Spleen (tissue), 11 donors: ENCODE results near the gene CD2. TPM values are rescaled to one million over a fixed set of nuclear protein-coding genes. Genes with fewer than 3 reads are reported as not detected.

Experiments used
- DNase-seq: peaks from one replicate; pipeline ENCODE4 v3.0.0-alpha.2; 2020
- H3K27ac ChIP-seq, 8 donors: fragments of 200-600 bp; sonication (generic) in 7 of 8; 1 replicate in 4 of 8; 2 replicates in 4 of 8; pipeline versions ENCODE4 v1.5.0 to v1.8.0; 2016 to 2021; ENCODE audit warnings: inconsistent platforms in 4 of 8, mild to moderate bottlenecking in 4 of 8, moderate library complexity in 1 of 8
- H3K27me3 ChIP-seq, 7 donors: fragments of 200-600 bp; sonication (generic) in 6 of 7; replicated peaks in 1 of 7; 1 replicate in 4 of 7; 2 replicates in 3 of 7; pipeline versions ENCODE4 v1.5.0 to v1.8.0; 2016 to 2021; ENCODE audit warnings: inconsistent platforms in 3 of 7, mild to moderate bottlenecking in 1 of 7
- H3K36me3 ChIP-seq, 6 donors: fragments of 200-600 bp; sonication (generic) in 5 of 6; 1 replicate in 4 of 6; 2 replicates in 2 of 6; pipeline versions ENCODE4 v1.5.0 to v1.8.0; 2016 to 2021; ENCODE audit warnings: inconsistent platforms in 2 of 6
- H3K4me1 ChIP-seq, 6 donors: fragments of 200-600 bp; sonication (generic) in 5 of 6; 1 replicate in 3 of 6; 2 replicates in 3 of 6; pipeline versions ENCODE4 v1.5.0 to v1.8.0; 2016 to 2021; ENCODE audit warnings: inconsistent platforms in 3 of 6
- H3K4me3 ChIP-seq, 8 donors: fragments of 200-600 bp; sonication (generic) in 7 of 8; 1 replicate in 4 of 8; 2 replicates in 4 of 8; pipeline versions ENCODE4 v1.5.0 to v1.8.0; 2016 to 2021; ENCODE audit warnings: inconsistent platforms in 4 of 8, mild to moderate bottlenecking in 4 of 8, moderate library complexity in 2 of 8
- H3K9me3 ChIP-seq, 8 donors: fragments of 200-600 bp; sonication (generic) in 7 of 8; 1 replicate in 4 of 8; 2 replicates in 4 of 8; pipeline versions ENCODE4 v1.5.0 to v1.8.0; 2016 to 2021; ENCODE audit warnings: inconsistent platforms in 4 of 8
- CTCF ChIP-seq, 11 experiments: fragments of 200-600 bp in 7 of 11; fragments of 450-650 bp in 4 of 11; sonication (generic) in 4 of 11; IDR thresholded peaks in 8 of 11; conservative IDR thresholded peaks in 3 of 11; 1 replicate in 7 of 11; 2 replicates in 4 of 11; pipeline versions ENCODE4 v1.4.0 to v1.8.0; 2016 to 2021; ENCODE audit warnings: antibody characterized with exemption in 11 of 11, inconsistent platforms in 4 of 11, mild to moderate bottlenecking in 1 of 11
- POLR2A ChIP-seq, 3 donors: fragments of 450-650 bp; IDR thresholded peaks; one replicate each; pipeline ENCODE4 v1.5.1; 2017; ENCODE audit warnings: antibody characterized with exemption in 3 of 3, mild to moderate bottlenecking in 1 of 3
- POLR2AphosphoS5 ChIP-seq, 3 donors: sonication (generic); formaldehyde crosslinking; IDR thresholded peaks; one replicate each; pipeline ENCODE4 v1.5.1; 2017; ENCODE audit warnings: antibody characterized with exemption in 3 of 3
- WGBS, 5 donors: extraction: QIAGEN DNeasy Blood & Tissue Kit in 3 of 5; methylation state at CpG; one replicate each; pipeline versions ENCODE4 v1.1.5 to v1.1.7; 2013 to 2018; 5-methylcytosine and 5-hydroxymethylcytosine counted together
- intact Hi-C: fragments of 100-400 bp; cut with DNase I; formaldehyde crosslinking; loops from one replicate; pipeline ENCODE4 v1.15.0; 2023; ENCODE audit warnings: low total_unique reads
- polyA plus RNA-seq, 3 donors: library from polyadenylated mRNA; stranded (reverse); fragments of 200-250 nt; gene quantifications; one replicate each; pipeline ENCODE4 v1.2.1, GENCODE V29; 2013
- total RNA-seq, 7 donors: library from RNA; depleted of rRNA in 3 of 7; stranded (reverse); fragments of >200 nt in 3 of 7; fragmentation: NEBNext Ultra II Directional in 4 of 7; extraction: Animal tissue kit (Norgen Biotek cat#: 25700) in 4 of 7; gene quantifications; one replicate each; pipeline versions ENCODE4 v1.1.0 to v1.2.1, GENCODE V29; 2016 to 2021
- donor health status: healthy with polysubstance abuse.
- donor health status: DM: no; HTN: no; CAD: no; lungs with moderate emphysema.
- donor health status: DM: no; HTN: no; CAD: no.
- donor health status: Bipolar disorder and iron deficiency.
- donor health status: healthy.
- donor health status: DM: no; HTN: no; CAD: no.
- donor health status: DM: yes; HTN: yes; CAD: no.

The CD2 gene
- total and polyA plus RNA-seq, 10 donors, result 21.6 to 50.5 (median 30.1) TPM

DNA sequence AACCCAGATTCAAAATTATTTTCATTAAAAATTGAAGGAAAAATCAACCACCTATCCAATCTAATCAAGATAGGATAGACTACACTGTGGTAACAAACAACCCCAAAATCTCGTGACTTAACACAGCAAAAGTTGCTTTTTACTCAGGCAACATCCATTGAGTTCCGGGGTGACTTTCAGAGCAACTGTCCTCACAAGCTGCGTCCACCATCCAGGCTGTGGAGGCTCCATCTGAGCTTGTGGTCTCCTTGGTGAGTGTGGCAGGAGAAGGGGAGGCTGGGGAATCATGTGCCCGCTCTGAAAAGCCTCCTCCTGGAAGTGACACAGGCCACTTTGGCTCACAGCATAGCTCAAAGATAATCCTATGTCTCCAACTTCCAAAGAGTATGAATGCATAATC lies 52.4 kb downstream of the CD2 start:
- WGBS, 5 donors, result 73 to 95% (median 85%) methylated on average over 4 of the region's 4 CpGs
- Histone ChIP-seq H3K27ac (peak overlapping the region; percentile 16 to 82 (median 60)), H3K36me3 (no peaks in the 10 kb centered on the region), H3K4me3 (no peak overlapping the region), H3K9me3 (peaks cover 0 to 4% (median 0%) of the 10 kb centered on the region in 8 donors), H3K4me1 (peaks cover 0 to 29% (median 2%) of the 10 kb centered on the region in 6 donors), H3K27me3 (no peaks in the 10 kb centered on the region)
- no peak for DNase-seq
- intact Hi-C loops, result no loop called here
- TF ChIP-seq CTCF (IDR thresholded peaks at IDR 0.05 in 8 of 11, conservative IDR thresholded peaks at IDR 0.05 in 3 of 11) (no peak), POLR2AphosphoS5 (IDR thresholded peaks at IDR 0.05) (no peak), POLR2A (IDR thresholded peaks at IDR 0.05) (no peak)

DNA sequence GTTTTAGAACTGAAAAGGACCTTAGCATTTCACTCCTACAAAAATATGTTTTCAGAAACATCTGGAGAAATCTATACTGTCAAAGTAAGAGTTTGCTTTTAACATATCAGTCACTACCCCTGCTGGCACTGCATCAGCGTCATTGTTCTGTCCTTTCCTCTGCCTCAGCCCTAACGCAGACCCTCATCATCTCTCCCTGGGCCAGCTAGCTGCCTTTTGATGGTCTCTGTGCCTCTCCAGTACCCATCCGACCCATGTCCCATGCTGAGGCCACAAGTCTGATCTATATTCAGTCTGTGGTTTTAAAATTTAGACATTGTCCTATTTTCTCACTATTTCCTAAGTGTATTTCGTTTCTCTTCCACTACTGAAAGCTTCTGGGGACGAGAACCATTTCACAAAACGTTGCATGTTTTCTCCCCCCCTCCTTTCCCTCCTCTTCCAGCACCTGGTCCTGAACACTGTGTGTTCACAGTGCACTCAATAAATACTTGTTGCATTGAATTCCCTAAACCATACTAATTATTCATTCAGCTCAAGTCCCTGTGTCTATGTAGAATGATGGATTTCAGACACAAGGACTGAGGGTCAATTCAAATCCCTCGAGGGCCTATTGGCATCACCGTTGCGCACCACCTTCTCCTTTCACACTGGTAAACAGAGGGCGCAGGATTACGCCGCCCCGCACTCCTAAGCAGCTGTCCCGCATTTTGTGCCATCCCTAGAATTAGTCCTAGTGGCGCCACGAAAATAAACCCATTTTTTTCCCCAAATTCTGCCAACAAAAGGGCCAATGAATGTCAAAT lies 53.4 kb downstream of the CD2 start:
- WGBS, 5 donors, result 77 to 83% (median 79%) methylated on average over 16 of the region's 16 CpGs
- intact Hi-C loops, result no loop called here
- no peak for TF ChIP-seq CTCF (IDR thresholded peaks at IDR 0.05 in 8 of 11, conservative IDR thresholded peaks at IDR 0.05 in 3 of 11)
- TF ChIP-seq POLR2AphosphoS5 (IDR thresholded peaks at IDR 0.05), result no peak
- no peak for TF ChIP-seq POLR2A (IDR thresholded peaks at IDR 0.05)
- no peaks in the 10 kb centered on the region for H3K36me3 ChIP-seq
- no peak for DNase-seq
- no peaks in the 10 kb centered on the region for H3K27me3 ChIP-seq
- H3K27ac ChIP-seq, result peak overlapping the region; percentile 16 to 82 (median 60)
- peaks cover 0 to 13% (median 6%) of the 10 kb centered on the region in 8 donors for H3K9me3 ChIP-seq
- H3K4me1 ChIP-seq, result peaks cover 0 to 29% (median 2%) of the 10 kb centered on the region in 6 donors
- H3K4me3 ChIP-seq, result no peak overlapping the region

DNA sequence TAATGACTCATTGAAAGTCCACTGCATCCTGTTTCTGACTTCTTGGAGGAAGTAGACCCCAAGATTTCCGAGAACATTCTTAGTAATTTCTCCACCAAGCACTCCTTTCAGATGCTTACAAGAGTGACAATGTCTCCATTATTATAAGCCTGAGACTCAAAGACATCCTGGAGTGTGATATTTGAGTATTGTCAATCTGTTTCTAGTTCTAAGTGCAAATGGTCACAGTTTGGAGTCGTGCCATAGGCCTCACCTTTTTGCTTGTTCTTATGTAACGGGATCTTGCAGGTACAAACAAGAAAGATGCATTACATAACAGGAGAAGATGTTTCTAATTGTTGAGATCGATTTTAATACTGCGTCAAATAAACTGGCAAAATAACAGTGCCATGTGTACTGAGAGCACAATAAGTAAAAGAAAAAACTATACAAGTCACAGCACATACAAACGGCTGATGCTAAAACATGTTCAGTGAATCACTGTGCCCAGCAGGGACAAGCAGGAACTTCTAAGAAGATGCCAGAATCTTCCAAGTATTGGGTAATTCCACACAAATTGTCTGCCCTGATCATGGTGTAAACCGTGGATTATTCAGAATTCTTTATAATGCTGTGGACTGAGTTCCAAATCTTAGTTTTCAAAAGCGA lies 54.1 kb downstream of the CD2 start:
- no peaks in the 10 kb centered on the region for H3K36me3 ChIP-seq
- intact Hi-C loops, result no loop called here
- peaks cover 0 to 21% (median 13%) of the 10 kb centered on the region in 8 donors for H3K9me3 ChIP-seq
- H3K27ac ChIP-seq, result peak overlapping the region; percentile 16 to 82 (median 60)
- H3K4me3 ChIP-seq, result no peak overlapping the region
- WGBS, 5 donors, result 70 to 83% (median 77%) methylated on average over 8 of the region's 8 CpGs
- DNase-seq, result no peak
- H3K4me1 ChIP-seq, result peaks cover 0 to 29% (median 2%) of the 10 kb centered on the region in 6 donors
- TF ChIP-seq POLR2AphosphoS5 (IDR thresholded peaks at IDR 0.05), result no peak
- no peak for TF ChIP-seq CTCF (IDR thresholded peaks at IDR 0.05 in 8 of 11, conservative IDR thresholded peaks at IDR 0.05 in 3 of 11)
- TF ChIP-seq POLR2A (IDR thresholded peaks at IDR 0.05), result no peak
- H3K27me3 ChIP-seq, result no peaks in the 10 kb centered on the region
